GM12878 (cell line): ENCODE data around the gene TFCP2L1.
A peak's percentile ranks its signal among the peaks of the same experiment; 100 is the strongest.

Experiments used
- CREB1 ChIP-seq: IDR thresholded peaks from 2 replicates; pipeline ENCODE4 v1.6.1; 2012; ENCODE audit warnings: low read depth, mild to moderate bottlenecking, inconsistent platforms
- CTCF ChIP-seq, 3 experiments: IDR thresholded peaks in 2 of 3; conservative IDR thresholded peaks in 1 of 3; 2 replicates each; pipeline ENCODE4 v1.5.1; 2011; ENCODE audit warnings: low read depth in 3 of 3, low read length in 3 of 3, mild to moderate bottlenecking in 3 of 3, control low read depth in 2 of 3, moderate library complexity in 2 of 3, inconsistent platforms in 1 of 3, mixed read lengths in 1 of 3; ENCODE audit not compliant: control insufficient read depth in 2 of 3, insufficient read depth in 1 of 3; ENCODE audit errors: extremely low read depth in 1 of 3
- EZH2 ChIP-seq: IDR thresholded peaks from 2 replicates; pipeline ENCODE4 v1.6.1; 2012; ENCODE audit warnings: low read depth, mild to moderate bottlenecking, control low read depth, inconsistent platforms, low read length, borderline replicate concordance; ENCODE audit not compliant: control insufficient read depth
- MYC ChIP-seq: IDR thresholded peaks from 2 replicates; pipeline ENCODE4 v1.6.1; 2011; ENCODE audit warnings: mild to moderate bottlenecking, low read length, moderate library complexity, inconsistent platforms; ENCODE audit not compliant: insufficient read depth, insufficient replicate concordance, insufficient read length, severe bottlenecking
- POLR2AphosphoS5 ChIP-seq: IDR thresholded peaks from 2 replicates; pipeline ENCODE4 v1.6.1; 2011; ENCODE audit warnings: mild to moderate bottlenecking, low read length, inconsistent platforms
- ZNF24 ChIP-seq: fragments of 450-650 bp; IDR thresholded peaks from 2 replicates; pipeline ENCODE4 v1.6.1; 2017; ENCODE audit warnings: antibody characterized with exemption, mild to moderate bottlenecking
- TF ChIP-seq, protein P1 (sequence below): fragments of 450-650 bp; IDR thresholded peaks from 2 replicates; pipeline ENCODE4 v1.6.1; 2017; ENCODE audit warnings: mild to moderate bottlenecking, moderate library complexity
- TF ChIP-seq, protein P2 (sequence below): IDR thresholded peaks from 2 replicates; pipeline ENCODE4 v1.6.1; 2011; ENCODE audit warnings: low read depth, mild to moderate bottlenecking, low read length, moderate library complexity, borderline replicate concordance; ENCODE audit errors: extremely low read depth

DNA sequence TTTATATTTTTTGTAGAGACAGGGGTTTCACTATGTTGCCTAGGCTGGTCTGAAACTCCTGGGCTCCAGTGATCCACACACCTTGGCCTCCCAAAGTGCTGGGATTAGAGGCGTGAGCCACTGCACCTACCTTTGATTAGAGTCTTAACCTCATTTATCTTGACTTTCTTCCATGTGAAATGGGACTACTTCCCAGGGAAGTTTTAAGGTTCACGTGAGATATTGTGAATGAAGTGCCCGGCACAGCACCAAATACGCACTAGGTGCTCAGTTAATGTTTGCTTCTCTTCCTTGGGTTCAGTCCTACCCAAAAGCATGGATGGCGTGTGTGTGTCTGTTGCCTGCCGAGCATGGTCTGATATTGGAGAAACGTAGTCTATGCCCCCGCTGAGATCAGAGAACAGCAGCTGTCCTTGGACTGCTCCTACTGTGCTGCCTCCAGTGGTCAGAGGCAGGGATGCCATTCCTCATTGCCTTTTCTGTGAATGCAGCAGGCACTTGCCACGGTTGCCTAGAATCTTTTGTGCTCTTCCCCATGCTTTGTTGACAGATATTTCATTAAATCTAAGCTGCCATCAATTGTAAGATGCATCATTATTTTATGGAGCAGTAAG, 12.3 kb upstream of the TFCP2L1 start:
- TF ChIP-seq CREB1, result no peak
- TF ChIP-seq CTCF (IDR thresholded peaks at IDR 0.05 in 2 of 3, conservative IDR thresholded peaks at IDR 0.05 in 1 of 3; ENCODE audit: control insufficient read depth in 2 of 3, extremely low read depth in 1 of 3, insufficient read depth in 1 of 3, low read depth in 3 of 3, low read length in 3 of 3), result peak; percentile 30 to 59 (median 52)
- TF ChIP-seq, protein P1, sequence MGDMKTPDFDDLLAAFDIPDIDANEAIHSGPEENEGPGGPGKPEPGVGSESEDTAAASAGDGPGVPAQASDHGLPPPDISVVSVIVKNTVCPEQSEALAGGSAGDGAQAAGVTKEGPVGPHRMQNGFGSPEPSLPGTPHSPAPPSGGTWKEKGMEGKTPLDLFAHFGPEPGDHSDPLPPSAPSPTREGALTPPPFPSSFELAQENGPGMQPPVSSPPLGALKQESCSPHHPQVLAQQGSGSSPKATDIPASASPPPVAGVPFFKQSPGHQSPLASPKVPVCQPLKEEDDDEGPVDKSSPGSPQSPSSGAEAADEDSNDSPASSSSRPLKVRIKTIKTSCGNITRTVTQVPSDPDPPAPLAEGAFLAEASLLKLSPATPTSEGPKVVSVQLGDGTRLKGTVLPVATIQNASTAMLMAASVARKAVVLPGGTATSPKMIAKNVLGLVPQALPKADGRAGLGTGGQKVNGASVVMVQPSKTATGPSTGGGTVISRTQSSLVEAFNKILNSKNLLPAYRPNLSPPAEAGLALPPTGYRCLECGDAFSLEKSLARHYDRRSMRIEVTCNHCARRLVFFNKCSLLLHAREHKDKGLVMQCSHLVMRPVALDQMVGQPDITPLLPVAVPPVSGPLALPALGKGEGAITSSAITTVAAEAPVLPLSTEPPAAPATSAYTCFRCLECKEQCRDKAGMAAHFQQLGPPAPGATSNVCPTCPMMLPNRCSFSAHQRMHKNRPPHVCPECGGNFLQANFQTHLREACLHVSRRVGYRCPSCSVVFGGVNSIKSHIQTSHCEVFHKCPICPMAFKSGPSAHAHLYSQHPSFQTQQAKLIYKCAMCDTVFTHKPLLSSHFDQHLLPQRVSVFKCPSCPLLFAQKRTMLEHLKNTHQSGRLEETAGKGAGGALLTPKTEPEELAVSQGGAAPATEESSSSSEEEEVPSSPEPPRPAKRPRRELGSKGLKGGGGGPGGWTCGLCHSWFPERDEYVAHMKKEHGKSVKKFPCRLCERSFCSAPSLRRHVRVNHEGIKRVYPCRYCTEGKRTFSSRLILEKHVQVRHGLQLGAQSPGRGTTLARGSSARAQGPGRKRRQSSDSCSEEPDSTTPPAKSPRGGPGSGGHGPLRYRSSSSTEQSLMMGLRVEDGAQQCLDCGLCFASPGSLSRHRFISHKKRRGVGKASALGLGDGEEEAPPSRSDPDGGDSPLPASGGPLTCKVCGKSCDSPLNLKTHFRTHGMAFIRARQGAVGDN, result no peak
- TF ChIP-seq, protein P2, sequence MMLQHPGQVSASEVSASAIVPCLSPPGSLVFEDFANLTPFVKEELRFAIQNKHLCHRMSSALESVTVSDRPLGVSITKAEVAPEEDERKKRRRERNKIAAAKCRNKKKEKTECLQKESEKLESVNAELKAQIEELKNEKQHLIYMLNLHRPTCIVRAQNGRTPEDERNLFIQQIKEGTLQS, result no peak
- no peak for TF ChIP-seq MYC
- TF ChIP-seq POLR2AphosphoS5, result no peak
- no peak for TF ChIP-seq EZH2
- TF ChIP-seq ZNF24, result no peak
